GM18873 (cell line): ENCODE data around the gene ST8SIA6.

Experiments
- ATAC-seq: cut with Tn5 transposase; IDR thresholded peaks from one replicate; pipeline ENCODE4 v1.9.1; 2021; ENCODE audit warnings: mild to moderate bottlenecking, moderate library complexity, moderate number of reproducible peaks; ENCODE audit not compliant: unreplicated experiment, low FRiP score

ST8SIA6 gene

DNA sequence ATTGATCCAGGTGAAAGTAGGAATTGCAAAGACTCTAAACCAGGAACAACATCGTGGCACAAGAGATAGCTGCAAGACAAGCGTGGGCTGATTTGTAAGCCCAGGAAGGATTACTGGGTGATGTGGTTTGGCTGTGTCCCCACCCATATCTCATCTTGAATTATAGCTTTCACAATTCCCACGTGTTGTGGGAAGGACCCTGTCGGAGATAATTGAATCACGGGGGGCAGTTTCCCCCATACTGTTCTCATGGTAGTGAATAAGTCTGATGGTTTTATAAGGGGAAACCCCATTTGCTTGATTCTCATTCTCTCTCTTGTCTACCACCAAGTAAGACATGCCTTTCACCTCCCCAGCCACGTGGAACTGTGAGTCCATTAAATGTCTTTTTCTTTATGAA lies 59.5 kb downstream of the ST8SIA6 start:
- no peak for ATAC-seq

DNA sequence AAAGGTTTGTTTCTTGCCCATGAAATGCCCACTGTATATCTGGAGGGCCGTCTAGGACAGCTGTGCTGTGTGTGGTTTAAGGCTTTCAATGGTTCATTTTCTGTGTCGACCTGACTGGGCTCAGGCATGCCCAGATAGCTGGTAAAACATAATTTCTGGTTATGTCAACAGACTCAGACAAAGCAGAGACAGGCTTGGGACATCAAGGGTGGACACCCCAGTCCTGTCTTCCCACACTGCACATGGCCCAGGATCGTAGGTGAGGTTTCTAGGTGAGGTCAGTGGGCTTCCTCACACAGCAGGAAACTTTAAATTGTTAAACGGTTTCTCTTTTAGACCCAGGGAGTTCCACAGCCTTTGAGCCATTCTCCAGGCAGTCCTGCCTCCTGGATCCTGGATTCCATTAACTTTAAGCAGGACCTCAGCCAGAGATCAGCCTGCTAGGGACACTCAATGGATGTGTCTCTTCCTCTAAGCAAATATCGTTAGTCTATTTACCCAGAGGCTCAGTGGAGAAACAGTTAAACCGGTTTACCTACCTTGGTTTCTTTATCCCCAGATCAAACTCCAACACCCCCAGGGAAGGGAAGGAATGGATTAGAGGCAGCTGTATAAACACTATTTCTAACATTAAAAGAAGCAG lies 66.4 kb downstream of the ST8SIA6 start:
- no peak for ATAC-seq

DNA sequence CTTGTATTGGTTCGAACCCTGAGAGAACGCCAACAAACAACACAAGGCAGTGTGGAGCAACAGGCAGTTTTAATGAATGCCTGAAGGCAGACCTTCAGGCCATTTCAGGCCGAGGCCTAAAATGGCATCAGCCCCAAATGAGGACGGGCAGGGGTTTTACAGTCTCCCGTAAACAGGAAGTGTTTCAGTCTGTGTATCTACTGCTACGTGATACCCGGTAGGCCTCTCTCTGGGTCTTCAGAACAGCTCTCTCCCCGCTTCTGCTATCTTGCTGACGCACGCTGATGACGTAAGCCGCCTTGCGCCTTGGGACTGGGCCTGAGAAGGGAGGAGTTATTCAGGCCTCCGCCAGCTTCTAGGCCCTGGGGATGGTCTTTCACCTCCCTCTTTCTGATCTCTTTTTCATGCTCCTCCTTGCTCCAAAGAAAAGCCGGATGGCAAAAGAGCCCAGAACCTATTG lies 67.7 kb downstream of the ST8SIA6 start:
- ATAC-seq, result no peak

DNA sequence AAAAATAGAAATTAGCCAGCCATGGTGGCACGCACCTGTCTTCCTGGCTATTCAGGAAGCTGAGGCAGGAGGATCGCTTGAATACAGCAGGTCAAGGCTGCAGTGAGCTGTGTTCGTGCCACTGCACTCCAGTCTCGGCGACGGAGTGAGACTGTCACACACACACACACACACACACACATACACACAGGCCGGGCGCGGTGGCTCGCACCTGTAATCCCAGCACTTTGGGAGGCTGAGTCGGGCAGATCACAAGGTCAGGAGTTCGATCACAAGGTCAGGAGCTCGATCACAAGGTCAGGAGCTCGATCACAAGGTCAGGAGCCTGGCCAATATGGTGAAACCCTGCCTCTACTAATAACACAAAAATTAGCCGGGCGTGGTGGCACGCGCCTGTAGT lies 68.4 kb downstream of the ST8SIA6 start:
- no peak for ATAC-seq

DNA sequence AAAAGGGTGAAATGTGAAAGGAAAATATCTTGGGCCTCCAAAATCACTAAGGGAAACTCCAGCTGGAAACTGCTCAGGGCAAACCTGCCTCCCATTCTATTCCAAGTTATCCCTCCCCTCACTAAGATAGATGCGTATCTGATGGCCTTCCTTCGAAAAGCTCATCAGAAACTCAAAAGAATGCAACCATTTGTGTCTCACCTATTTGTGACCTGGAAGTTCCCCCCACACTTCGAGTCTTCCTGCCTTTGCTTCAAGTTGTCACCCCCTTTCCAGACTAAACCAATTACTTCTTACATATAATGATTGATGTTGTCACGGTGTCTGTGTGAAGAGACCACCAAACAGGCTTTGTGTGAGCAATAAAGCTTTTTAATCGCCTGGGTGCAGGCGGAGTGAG lies 69.3 kb downstream of the ST8SIA6 start:
- ATAC-seq, result no peak

DNA sequence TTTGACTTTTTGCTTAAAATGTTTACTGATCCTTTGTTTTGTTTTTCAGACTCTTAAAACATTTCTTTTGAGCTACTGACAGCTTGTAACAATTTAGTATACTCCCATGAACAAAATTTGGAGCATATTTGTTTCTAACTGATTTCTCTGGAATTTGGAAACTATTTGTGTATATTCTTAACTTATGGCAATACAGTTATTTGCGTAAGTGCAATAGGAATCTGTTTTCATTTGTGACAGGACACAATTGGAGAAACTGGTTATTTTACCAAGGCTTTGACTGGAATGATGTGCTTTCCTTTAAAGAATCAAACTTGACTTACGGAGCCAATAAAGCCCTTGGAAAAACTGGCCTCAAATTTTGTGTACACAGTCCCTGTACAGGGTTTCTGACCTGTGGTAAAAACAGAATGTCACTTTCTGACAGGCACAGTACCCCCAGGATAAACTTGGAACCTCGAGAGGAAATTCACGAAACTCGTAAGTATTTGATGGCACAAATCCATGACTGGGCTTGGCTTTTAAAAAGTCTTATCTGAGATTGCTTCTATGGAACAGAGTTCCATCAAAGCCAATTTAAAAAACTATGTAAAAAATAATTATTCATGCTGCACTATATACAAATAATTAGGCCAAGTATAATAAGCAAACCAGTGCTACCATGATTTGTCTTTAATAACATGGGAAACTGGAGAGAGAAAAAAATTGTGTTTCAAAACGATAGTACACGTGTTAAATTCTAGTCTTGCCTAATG lies 70.4 kb downstream of the ST8SIA6 start:
- no peak for ATAC-seq

DNA sequence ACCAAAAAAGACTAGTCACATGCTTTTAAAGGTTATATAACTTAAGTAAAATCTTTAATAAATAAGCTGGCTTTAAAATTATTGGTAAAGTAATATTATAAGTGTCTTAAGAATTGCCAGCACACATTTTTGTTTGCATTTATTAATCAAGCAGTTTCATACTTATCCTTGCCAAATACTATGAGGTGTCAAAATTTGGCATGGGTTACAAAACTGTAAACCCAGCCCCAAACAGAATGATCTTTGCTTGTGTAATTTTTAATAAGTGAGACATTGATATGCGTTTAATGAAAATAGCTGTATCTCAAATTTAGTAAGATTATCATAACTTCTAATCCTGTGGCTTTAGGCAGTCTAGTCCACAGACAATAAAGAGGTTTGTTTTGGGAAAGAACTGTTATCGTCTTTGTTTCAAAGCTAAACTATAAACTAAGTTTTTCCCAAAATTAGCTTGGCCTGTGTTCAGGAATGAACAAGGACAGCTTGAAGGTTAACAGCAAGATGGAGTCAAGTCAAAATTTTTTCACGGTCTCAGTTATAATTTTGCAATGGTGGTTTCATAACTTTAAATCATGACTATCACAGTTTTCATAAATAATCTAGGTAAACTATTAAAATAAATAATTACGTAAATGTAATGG lies 72.8 kb downstream of the ST8SIA6 start:
- ATAC-seq, result no peak

DNA sequence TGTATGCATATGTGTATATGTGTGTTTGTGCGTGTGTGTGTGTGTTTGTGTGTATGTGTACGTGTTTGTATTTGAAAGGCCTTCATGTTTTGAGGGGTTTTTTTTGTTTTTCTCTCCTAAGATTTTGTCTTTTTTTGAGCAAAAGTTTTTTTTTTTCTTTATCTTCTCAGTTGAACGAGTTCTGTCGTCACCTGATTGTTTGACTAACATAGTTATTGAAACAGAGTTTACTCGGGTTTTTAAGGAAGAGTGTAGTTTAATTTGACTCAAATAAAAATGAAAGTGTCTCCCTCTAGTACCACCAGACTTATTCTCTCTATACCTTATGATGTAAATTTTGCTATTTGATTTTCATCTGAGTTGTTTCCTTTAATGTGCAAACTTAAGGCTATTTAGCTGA lies 73.5 kb downstream of the ST8SIA6 start:
- ATAC-seq, result no peak

DNA sequence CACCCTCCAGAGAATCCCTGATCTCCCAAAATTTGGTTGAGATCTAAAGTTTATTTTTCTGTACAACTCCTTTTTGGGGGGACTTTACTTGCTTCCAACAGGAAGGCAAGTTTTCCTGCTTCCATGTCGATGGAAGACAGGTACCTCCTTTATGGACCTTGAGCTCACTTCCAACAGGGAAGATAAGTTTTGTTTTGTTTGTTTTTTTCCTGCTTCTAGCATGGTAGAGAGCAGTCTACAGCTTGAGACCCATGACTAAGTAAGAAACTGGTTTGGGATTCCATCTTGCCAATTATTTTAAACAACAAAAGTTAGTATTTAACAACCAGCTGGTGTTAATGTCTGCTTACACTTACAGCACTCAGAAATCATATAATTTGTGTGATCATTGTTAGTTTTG lies 74.4 kb downstream of the ST8SIA6 start:
- no peak for ATAC-seq

DNA sequence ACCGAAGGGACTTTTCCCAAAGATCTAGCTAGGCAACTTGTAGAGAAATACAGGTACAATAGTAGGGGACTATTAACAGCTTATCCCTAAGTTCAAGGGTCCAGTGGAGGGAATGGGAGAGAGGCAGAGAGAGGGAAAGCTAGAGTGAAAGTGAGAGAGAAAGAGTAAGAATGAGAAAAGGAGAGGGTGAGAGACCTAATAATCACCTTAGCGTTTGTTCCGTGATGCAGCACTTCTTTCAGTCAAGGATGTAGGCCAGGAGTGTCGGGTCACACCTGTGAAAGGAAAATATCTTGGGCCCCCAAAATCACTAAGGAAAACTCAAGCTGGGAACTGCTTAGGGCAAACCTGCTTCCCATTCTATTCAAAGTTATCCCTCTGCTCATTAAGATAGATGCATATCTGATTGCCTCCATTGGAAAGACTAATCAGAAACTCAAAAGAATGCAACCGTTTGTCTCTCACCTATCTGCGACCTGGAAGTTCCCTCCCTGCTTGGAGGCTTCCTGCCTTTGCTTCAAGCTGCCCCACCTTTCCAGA lies 75.2 kb downstream of the ST8SIA6 start:
- ATAC-seq, result no peak

DNA sequence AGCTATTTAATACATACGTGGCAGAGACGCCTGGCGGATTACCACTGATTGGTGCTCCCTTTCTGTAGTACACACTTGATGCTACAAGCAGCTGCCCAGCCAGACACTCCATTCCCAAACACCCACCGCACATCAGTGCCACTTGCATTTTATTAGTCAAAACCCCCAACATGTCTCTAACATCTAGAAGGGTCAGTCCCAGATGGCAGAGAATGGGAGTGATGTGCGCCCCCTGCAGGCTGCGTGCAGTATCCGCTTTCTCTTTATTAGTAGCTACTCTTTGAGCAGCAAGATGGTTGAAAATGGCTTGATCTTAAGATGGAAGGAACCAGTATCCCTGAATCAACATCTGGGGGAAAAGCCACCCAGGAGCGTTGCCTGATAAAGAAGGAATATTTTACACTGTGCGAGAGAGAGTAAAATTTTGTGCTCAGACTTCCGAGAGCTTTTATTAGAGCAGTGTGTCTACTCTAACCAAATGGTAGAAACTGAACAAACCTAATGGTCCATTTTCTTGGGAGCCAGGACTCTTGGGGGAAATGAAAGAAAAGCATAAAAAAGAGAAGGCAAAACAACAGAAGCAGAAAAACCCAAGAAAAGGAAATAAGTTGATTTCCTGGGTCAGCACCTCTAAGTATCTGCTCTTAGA lies 78.3 kb downstream of the ST8SIA6 start:
- ATAC-seq, result no peak

DNA sequence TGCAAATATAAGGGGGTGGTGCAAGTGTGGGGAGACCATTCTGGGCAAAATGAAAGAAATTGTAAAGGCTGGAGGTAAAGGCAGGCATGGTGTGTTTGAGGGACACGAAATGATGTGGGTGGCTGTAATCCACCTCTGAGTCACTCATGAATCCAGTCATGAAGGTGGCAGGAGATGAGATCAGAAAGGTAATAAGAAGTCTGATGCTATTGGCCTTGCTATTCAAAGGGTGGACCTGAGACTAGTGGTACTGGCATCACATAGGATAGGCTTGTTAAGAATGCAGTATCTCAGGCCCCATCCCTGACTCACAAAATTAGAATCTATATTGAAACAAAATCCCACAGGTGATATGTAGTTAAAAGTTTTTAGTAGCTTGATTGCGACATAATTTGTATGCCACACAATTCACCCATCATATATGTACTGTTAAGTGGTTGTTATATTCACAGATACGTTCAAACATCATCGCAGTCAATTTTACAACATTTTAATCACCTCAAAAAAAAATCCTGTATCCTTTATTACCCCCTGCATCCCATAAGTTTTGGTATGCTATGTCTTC lies 85.6 kb downstream of the ST8SIA6 start:
- ATAC-seq, result no peak

DNA sequence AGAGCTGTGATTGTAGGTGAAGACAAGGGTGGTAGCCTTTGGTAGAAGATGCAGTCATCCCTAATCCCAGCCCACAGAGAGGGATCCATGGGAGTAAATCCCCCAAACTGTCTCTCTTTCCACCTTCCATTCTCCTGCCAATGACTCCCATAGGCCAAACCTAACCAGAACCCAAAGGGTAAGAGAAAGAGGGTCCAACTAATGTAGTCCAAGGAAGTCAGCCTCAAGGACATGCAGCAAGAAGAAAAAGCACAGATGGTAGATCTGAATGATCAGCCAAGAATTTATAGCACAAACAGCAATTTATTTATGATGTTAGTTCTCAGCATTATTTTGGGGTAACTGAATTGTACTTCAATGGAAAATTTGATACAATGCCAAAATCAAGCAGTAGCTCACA lies 87.7 kb downstream of the ST8SIA6 start:
- ATAC-seq, result no peak

DNA sequence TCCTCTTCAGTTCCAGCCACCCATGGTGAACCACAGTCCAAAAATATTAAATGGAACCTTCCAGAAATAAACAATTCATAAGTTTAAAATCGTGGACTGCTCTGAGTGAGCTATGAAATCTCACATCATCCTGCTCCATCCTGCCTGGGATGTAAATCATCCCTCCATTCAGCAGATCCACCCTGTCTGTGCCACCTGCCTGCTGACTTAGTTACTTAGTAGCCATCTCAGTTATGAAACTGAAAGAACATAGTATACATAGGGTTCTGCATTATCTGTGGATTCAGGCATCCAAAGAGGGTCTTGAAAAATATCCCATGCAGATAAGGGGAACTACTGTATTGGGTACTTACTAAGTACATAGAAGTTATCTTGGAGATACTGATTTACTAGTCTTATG lies 89.0 kb downstream of the ST8SIA6 start:
- ATAC-seq, result no peak

DNA sequence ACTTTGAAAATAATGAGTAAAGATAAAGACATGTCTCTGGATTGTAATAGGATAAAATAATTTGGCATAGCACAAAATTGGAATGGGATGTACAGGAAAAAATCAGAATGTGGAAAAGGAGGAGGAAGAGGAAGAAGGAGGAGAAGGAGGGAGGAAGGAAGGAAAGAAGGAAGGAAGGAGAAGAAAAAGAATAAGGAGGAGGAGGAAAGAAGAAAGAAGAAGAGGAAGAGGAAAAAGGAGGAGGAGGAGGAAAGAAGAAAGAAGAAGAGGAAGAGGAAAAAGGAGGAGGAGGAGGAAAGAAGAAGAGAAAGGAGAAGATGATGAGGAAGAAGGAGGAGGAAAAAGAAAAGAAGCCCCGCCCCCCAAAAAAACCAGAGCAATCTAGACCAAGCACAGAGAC lies 95.9 kb downstream of the ST8SIA6 start:
- no peak for ATAC-seq

DNA sequence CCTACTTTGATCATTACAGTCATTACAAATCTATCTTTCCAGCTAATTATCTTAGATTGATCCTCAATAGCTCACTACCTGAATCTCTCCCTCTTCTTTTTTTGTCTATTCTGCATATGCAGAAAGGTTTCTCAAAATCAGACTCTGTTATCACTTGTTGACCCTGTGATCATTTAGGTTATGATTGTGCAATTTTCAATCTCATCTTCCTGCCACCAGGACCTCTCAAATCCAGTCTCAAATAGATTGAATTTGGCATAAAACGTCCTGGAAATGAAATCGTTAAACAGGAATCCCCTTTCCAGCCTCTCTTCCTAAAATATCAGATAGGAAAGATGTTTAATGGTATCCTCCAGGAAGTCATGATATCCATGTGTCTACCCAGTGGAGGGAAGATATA lies 96.6 kb downstream of the ST8SIA6 start:
- no peak for ATAC-seq

DNA sequence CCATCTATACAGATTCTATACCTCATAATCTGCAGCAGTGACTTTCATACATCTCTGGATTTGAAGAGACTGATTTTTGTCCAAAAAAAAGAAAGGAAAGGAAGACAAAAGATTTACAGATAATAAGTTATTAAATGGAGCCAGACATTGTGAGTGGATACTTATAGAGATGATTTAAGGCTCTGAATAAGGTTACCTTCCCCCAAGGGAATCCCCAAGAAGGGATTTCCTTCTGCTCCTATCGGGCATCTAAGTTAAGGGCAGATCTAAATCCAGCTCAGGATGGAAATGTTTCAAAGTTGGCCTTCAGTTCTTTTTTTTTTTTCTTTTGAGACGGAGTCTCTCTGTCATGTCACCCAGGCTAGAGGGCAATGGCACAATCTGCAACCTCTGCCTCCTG lies 97.6 kb downstream of the ST8SIA6 start:
- no peak for ATAC-seq

DNA sequence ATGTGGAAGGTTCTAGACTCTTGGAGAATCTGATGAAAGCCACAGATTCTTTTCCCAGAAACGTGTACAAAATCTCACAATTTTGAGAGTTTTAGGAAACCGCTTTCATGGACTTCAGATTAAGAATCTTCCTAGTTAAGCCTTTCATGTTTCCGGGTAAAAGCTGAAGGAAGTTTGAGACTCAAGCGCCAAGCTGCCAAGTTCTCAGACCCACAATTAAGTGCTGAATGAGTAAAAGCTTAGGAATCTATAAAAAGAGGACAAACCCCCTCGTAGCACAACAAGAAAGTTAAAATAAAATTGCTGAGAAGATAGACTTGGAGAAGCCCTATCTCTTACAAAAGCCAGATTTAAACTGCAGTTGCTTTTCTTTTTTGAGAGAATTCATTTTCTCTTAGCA lies 99.6 kb downstream of the ST8SIA6 start:
- ATAC-seq, result no peak

DNA sequence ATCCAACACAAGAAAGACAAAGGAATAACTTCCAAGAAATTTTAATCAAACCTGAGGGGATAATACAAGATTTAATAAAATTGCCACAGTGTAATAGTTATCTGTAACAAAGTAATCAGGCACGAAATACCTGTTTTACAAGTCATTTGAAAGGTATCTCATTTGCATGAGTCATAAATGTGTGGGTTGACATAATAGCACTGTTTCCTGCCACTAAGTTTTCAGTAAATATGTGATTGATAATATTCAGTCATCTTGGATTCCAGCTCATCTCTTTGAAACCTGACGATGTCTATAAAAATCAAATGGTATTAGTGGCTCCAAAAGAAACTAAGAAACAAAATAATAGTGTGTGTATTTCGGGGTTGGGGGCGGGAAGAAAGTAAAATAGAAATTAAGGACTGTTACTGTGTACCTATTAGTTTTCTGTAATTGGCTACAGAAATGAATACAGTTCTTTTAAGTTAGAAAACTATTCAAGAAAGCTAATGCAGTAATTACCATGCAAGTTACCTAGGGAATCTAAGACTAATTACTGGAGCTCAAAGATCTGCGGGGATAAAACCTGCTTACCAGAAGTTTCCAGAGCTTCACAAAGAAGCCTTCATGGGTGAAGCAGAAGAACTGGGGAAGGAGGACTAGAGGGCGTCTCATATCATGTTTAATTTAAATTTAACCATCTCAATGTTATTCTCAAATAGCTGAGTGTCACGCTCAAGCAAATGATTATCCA lies 100.7 kb downstream of the ST8SIA6 start:
- no peak for ATAC-seq

DNA sequence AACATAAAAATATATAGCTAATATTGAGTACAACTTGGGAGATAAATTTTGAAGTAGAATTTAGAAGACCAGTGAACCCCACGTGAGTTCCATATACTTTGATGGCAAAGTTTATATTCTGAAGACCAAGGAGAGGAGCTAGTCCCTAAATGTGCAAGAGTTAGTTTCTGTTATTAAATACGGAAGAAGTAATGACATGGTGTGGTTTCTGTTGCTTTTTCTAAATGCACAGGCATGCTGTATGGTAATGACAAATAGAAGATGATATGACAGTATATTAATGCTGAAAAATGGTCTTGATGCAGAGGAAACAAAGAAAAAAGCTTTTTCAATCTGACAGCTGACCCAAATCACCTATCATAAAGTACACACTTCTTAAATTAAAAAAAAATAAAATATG lies 101.8 kb downstream of the ST8SIA6 start:
- no peak for ATAC-seq
